SKM-1 (cell line): Measurements from ENCODE around the gene NUTM2F.
A peak's percentile ranks its signal among the peaks of the same experiment; 100 is the strongest.
"Not testable (repeated sequence)": the region's sequence is repeated elsewhere in the genome, so short reads cannot be mapped to it uniquely, and the experiment has no call there.

ENCODE experiments used
- DNase-seq: peaks from one replicate; lab custom pipeline; 2025; ENCODE audit not compliant: unreplicated experiment; lab: John Stamatoyannopoulos, UW

Gene NUTM2F

GRCh38 chr9:94328544-94328943, at the start of gene NUTM2F:
Gene NUTM2F (minus strand): TSS chr9:94328644. CDS start chr9:94328623, 21 bp downstream.
- not testable (repeated sequence) for DNase-seq

DNA sequence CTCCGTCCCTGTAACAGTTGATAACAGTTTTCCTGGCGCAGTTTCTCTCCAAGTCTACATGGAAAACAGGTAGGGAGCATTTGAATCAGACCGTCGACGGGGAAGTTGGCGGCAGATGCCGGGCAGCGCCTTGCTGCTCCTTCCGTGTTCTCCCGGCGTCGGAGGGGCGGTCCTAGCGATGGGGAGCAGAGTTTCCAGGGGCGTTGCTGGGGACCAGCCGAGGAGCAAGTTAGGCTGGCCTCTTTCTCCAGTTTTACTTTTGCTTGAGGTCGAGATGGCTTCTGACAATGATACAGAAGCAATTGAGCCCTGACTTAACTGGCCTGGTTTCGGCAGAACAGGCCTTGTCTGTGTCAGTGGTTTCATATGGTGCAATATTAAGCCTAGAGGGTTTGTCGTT, 46.8 kb upstream of the NUTM2F start:
- not testable (repeated sequence) for DNase-seq

DNA sequence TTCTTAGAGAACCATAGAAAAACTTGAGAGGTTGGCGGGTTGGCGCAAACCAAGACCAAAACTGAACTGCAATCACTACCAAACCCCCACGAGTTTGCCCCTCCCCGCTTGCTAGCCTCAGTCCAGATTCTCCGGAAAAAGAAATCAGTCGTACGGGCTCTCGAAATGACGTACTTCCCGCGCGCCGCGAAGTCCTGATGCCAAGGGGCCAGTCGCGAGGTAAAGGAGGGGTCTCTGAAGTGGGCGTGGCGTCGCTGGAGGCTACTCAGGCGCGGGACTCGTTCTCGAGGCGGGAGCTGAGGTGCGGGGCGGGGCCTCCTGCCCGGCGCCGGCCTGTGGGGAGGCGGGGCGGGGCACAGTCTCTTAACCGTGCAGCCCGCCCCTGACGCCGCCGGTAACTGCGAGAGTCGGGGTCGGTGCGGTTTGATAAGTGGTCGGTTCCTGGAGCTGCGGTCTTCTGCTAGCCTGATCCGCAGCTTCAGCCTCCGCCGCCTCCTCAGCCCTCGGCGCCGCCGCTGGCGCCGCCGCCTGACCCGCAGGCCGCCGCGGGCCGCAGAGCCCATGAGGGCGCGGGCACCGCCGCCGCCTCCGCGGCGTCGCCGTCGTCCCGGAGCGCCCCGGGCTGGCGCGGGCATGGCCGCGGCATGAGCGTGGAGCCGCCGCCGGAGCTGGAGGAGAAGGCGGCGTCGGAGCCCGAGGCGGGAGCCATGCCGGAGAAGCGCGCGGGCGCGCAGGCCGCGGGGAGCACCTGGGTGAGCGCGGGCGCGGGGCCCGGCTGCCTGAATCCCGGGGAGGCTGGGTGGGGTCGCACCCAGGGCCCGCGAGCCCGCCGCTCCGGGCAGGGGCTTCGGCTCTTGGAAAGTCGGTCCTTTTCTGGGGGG, 46.0 kb upstream of the NUTM2F start:
- peak; percentile 53 for DNase-seq

DNA sequence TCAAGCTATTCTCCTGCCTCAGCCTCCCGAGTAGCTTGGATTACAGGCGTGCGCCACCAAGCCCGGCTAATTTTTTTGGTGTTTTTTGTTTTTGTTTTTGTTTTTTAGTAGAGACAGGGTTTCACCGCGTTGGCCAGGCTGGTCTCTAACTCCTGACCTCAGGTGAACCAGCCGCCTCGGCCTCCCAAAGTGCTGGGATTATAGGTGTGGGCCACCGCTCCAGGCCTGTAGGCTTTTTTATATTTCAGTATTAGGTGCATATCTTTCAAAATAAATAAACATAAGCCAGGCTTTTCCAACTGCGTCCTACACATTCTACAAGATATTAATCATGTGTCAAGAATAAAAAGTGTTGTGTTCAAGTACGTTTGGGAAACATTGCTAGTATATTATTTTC, 45.3 kb upstream of the NUTM2F start:
- DNase-seq, result not testable (repeated sequence)

GRCh38 chr9:94370266-94370665, 41.8 kb upstream of the NUTM2F start:
- DNase-seq, result not testable (repeated sequence)

DNA sequence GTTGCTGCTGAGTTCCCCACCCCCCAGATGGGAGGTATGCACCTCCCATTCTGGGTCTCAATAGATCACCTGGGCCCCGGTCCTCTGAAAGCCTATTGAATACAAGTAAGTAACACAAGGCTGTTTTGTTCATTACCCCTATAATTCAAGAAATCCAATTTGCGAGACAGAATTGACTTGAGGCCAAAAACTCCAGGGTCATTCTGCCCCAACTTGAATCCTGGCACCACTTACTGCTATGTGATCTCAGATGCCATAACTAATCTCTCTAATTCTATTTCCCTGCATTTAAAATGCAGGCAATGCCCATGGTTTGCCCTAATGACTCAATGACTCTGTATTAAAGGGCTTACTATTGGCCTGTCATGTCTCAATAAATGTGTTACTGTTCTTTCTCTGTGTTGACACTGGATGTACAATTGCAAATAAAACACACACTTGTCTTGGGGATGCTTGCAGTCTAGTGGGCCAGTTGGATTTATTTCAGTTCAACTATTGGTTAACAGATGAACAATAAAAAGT, 35.7 kb upstream of the NUTM2F start:
- not testable (repeated sequence) for DNase-seq

- DNase-seq, result not testable (repeated sequence)
Observed at GRCh38 chr9:94357158-94357557, 28.7 kb upstream of the NUTM2F start.

GRCh38 chr9:94351901-94352723, 23.7 kb upstream of the NUTM2F start:
- DNase-seq, result not testable (repeated sequence)

DNA sequence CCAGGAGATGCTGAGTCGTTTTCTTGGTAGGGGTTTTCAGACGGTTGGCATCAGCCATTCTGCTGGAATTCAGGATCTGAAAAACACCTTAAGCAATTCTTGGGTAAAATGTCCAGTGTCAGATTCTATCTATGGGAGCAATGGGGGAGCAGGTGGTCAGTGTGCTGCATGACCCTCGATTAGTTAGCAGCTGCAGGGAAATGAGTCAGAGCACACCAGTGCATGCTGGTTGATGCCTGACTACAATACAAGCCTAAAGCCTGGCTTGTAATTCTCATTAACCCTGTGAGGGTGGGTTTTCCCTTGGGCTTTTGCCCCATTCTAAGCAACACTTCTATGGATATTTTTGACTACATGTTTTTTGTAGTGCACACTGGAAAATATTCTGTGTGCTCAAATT, 20.3 kb upstream of the NUTM2F start:
- not testable (repeated sequence) for DNase-seq

DNA sequence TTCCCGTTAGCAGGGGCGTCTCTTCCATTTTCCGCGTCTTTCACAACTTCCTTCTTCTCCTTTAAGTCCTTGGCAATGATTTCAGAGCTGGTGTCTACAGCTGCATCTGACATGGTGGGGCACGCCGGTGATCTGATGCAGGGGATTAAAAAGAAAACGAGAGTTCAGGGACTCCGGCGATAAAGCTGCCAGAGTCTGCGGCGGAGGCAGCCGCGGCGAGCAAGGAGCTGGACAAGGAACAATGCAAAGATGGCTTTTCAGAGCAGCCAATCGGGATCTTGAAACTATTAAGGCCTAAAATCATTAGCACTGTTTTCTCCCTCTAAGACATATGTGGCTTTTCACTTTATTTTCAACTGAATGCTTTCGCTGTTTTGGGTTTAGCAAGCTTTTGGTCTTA, 19.0 kb upstream of the NUTM2F start:
- not testable (repeated sequence) for DNase-seq

DNA sequence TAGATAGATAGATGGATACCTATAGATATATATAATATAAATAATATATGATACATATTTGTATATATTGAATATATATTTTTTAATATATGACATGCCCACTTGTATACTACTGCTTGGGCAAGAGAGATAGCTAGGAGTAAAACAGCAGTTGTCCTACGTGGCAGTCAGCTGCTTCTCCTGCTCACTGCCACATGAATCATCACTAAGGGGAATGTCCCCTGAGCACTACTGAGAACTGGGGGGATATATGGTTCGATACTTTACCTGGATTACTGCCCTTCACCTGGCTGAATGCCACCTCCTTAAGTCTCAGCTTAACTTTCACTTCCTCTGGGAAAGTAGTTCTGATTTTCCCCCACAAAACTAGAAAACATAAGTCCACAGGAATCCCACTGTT, 13.3 kb upstream of the NUTM2F start:
- DNase-seq, result not testable (repeated sequence)

- DNase-seq, result not testable (repeated sequence)
Observed at GRCh38 chr9:94340750-94341149, 12.3 kb upstream of the NUTM2F start.

GRCh38 chr9:94339657-94340056, 11.2 kb upstream of the NUTM2F start:
- not testable (repeated sequence) for DNase-seq

DNA sequence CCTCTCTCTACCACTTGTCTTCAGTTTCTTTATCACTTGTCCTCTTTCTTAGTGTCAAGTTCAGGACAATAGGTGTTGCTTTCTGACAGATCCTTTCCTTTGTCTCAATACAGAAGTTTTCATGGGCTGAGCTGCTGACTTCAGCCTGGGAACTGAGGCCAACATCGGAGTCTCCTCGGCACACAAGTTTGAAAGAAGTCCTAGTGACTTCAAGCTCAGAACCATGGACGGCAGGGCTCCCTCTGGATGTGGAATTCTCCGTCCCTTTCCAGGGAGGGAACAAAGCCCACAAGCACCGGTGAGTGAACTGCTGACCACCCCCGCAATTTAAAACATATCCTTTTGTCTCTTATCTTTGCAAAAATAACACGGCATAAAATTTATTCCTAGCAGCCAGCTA, 10.3 kb upstream of the NUTM2F start:
- DNase-seq, result not testable (repeated sequence)

GRCh38 chr9:94336445-94336844, 8.0 kb upstream of the NUTM2F start:
- not testable (repeated sequence) for DNase-seq

GRCh38 chr9:94325583-94325982, 2.9 kb downstream of the NUTM2F start:
- not testable (repeated sequence) for DNase-seq

GRCh38 chr9:94323153-94323798, 5.2 kb downstream of the NUTM2F start:
- not testable (repeated sequence) for DNase-seq

- not testable (repeated sequence) for DNase-seq
Observed at GRCh38 chr9:94322342-94322940, 6.0 kb downstream of the NUTM2F start.

DNA sequence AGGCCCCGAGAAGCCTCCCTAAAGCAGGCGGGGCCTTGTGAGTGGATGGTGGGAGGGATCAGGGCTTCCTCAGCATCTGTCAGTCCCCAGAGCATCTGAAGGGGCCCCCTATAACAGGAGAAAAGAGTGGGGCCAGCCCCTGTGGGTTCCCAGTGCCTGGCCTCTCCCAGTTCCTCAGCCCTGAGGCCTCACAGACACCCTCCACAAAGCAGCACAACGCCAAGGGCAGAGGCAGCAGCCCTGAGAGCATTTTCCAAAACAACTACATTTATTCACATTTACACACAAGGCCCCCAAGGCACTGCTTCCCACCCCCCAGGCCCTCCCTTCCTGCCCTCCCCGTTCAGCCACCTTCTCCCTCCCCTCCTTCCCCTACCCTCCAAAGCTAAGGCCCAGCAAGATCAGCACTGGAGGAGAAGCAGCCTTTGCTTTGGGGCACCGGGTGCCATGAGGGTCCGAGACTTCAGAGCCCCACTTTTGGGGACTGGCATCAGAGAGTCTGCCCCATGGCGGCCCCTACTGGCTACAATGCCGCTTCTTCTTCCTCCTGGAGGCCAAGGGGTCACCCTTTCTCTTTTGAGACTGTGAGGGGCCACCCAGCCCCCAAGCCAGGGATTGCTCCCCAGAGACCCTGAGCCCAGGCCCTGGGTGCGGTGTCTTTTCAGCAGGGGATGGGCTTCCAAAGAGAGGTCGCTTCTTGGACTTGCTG, 10.3 kb downstream of the NUTM2F start:
- DNase-seq, result not testable (repeated sequence)

GRCh38 chr9:94316236-94316635, 12.2 kb downstream of the NUTM2F start:
- DNase-seq, result not testable (repeated sequence)
